ENCODE results near the gene OPRD1.

GRCh38 chr1:28817133-28817532 lies 5.2 kb downstream of the OPRD1 start:
- TF ChIP-seq, protein P1, sequence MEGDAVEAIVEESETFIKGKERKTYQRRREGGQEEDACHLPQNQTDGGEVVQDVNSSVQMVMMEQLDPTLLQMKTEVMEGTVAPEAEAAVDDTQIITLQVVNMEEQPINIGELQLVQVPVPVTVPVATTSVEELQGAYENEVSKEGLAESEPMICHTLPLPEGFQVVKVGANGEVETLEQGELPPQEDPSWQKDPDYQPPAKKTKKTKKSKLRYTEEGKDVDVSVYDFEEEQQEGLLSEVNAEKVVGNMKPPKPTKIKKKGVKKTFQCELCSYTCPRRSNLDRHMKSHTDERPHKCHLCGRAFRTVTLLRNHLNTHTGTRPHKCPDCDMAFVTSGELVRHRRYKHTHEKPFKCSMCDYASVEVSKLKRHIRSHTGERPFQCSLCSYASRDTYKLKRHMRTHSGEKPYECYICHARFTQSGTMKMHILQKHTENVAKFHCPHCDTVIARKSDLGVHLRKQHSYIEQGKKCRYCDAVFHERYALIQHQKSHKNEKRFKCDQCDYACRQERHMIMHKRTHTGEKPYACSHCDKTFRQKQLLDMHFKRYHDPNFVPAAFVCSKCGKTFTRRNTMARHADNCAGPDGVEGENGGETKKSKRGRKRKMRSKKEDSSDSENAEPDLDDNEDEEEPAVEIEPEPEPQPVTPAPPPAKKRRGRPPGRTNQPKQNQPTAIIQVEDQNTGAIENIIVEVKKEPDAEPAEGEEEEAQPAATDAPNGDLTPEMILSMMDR (IDR thresholded peaks at IDR 0.05 in 4 of 5, conservative IDR thresholded peaks at IDR 0.05 in 1 of 5): no peak
- no peak for TF ChIP-seq POLR2A (IDR thresholded peaks at IDR 0.05)
